ENCODE results near the gene LBHD2.
A peak's percentile ranks its signal among the peaks of the same experiment; 100 is the strongest.
"Not testable (repeated sequence)": the region's sequence is repeated elsewhere in the genome, so short reads cannot be mapped to it uniquely, and the experiment has no call there.

The LBHD2 gene

GRCh38 chr14:103084021-103084919, at the start of gene LBHD2:
Gene LBHD2, plus strand, starts transcription at chr14:103084210. Its CDS starts 1,803 bp downstream, at chr14:103086013.
- H3K9me3 Mint-ChIP-seq, result no peaks in the 10 kb centered on the region
- no peak within 1 kb of the TSS for H3K4me3 Mint-ChIP-seq
- DNase-seq (no peak), ATAC-seq (no peak)
- H3K27ac Mint-ChIP-seq, result no peak within 1 kb of the TSS
- H3K27me3 Mint-ChIP-seq, result peaks cover 15% of the 10 kb centered on the region
- no peaks in the 10 kb centered on the region for H3K4me1 Mint-ChIP-seq
- no peaks in the 10 kb centered on the region for H3K36me3 Mint-ChIP-seq (ENCODE audit: low read depth)

GRCh38 chr14:103041464-103041863, 42.5 kb upstream of the LBHD2 start:
- no peak overlapping the region for H3K27ac Mint-ChIP-seq

GRCh38 chr14:103043257-103044015, 40.6 kb upstream of the LBHD2 start:
- no peaks in the 10 kb centered on the region for H3K36me3 Mint-ChIP-seq (ENCODE audit: low read depth)

More at GRCh38 chr14:103041464-103041863, 42.5 kb upstream of the LBHD2 start:
- Mint-ChIP-seq H3K9me3 (no peaks in the 10 kb centered on the region), H3K27me3 (peaks cover 21% of the 10 kb centered on the region), H3K36me3 (ENCODE audit: low read depth) (no peaks in the 10 kb centered on the region), H3K4me3 (no peak overlapping the region), H3K4me1 (peaks cover 8% of the 10 kb centered on the region)
- ATAC-seq (no peak), DNase-seq (no peak)

GRCh38 chr14:103045371-103045869, 38.6 kb upstream of the LBHD2 start:
- Mint-ChIP-seq H3K36me3 (ENCODE audit: low read depth) (no peaks in the 10 kb centered on the region), H3K4me3 (peak overlapping the region; percentile 32), H3K27me3 (peaks cover 21% of the 10 kb centered on the region), H3K9me3 (no peaks in the 10 kb centered on the region), H3K27ac (no peak overlapping the region), H3K4me1 (peaks cover 8% of the 10 kb centered on the region)
- ATAC-seq, result no peak
- no peak for DNase-seq

More at GRCh38 chr14:103043257-103044015, 40.6 kb upstream of the LBHD2 start:
- H3K27ac Mint-ChIP-seq, result no peak overlapping the region
- peaks cover 8% of the 10 kb centered on the region for H3K4me1 Mint-ChIP-seq
- ATAC-seq, result no peak
- peaks cover 21% of the 10 kb centered on the region for H3K27me3 Mint-ChIP-seq
- H3K4me3 Mint-ChIP-seq, result no peak overlapping the region
- DNase-seq, result no peak
- no peaks in the 10 kb centered on the region for H3K9me3 Mint-ChIP-seq

GRCh38 chr14:103047453-103047852, 36.6 kb upstream of the LBHD2 start:
- H3K4me3 Mint-ChIP-seq; ATAC-seq; H3K27ac Mint-ChIP-seq; H3K9me3 Mint-ChIP-seq; H3K4me1 Mint-ChIP-seq; DNase-seq; H3K36me3 Mint-ChIP-seq (ENCODE audit: low read depth): not testable (repeated sequence)
- H3K27me3 Mint-ChIP-seq, result peaks cover 21% of the 10 kb centered on the region

- ATAC-seq (no peak), DNase-seq (no peak)
- H3K9me3 Mint-ChIP-seq, result no peaks in the 10 kb centered on the region
- H3K27me3 Mint-ChIP-seq, result peaks cover 13% of the 10 kb centered on the region
- no peak overlapping the region for H3K4me3 Mint-ChIP-seq
- H3K4me1 Mint-ChIP-seq, result peaks cover 5% of the 10 kb centered on the region
- no peak overlapping the region for H3K27ac Mint-ChIP-seq
- no peaks in the 10 kb centered on the region for H3K36me3 Mint-ChIP-seq (ENCODE audit: low read depth)
Observed at GRCh38 chr14:103050935-103051334, 33.1 kb upstream of the LBHD2 start.

GRCh38 chr14:103052407-103052806, 31.6 kb upstream of the LBHD2 start:
- no peak overlapping the region for H3K27ac Mint-ChIP-seq
- ATAC-seq, result no peak
- no peaks in the 10 kb centered on the region for H3K36me3 Mint-ChIP-seq (ENCODE audit: low read depth)
- H3K4me3 Mint-ChIP-seq, result no peak overlapping the region
- no peak for DNase-seq
- H3K27me3 Mint-ChIP-seq, result peaks cover 14% of the 10 kb centered on the region
- no peaks in the 10 kb centered on the region for H3K9me3 Mint-ChIP-seq
- H3K4me1 Mint-ChIP-seq, result peaks cover 9% of the 10 kb centered on the region

GRCh38 chr14:103055695-103056094, 28.3 kb upstream of the LBHD2 start:
- Mint-ChIP-seq H3K4me1 (peaks cover 13% of the 10 kb centered on the region), H3K4me3 (peak overlapping the region; percentile 45), H3K36me3 (ENCODE audit: low read depth) (no peaks in the 10 kb centered on the region), H3K27me3 (peaks cover 31% of the 10 kb centered on the region), H3K27ac (no peak overlapping the region), H3K9me3 (no peaks in the 10 kb centered on the region)
- DNase-seq, result no peak
- no peak for ATAC-seq

- H3K4me3 Mint-ChIP-seq, result peak overlapping the region; percentile 45
- no peak for ATAC-seq
- H3K36me3 Mint-ChIP-seq (ENCODE audit: low read depth), result no peaks in the 10 kb centered on the region
- peaks cover 13% of the 10 kb centered on the region for H3K4me1 Mint-ChIP-seq
- no peak for DNase-seq
- H3K9me3 Mint-ChIP-seq, result no peaks in the 10 kb centered on the region
- H3K27ac Mint-ChIP-seq, result no peak overlapping the region
- peaks cover 31% of the 10 kb centered on the region for H3K27me3 Mint-ChIP-seq
Observed at GRCh38 chr14:103056322-103057027, 27.5 kb upstream of the LBHD2 start.

GRCh38 chr14:103057028-103057371, 27.0 kb upstream of the LBHD2 start:
- Mint-ChIP-seq H3K4me1 (peaks cover 13% of the 10 kb centered on the region), H3K4me3 (no peak overlapping the region), H3K36me3 (ENCODE audit: low read depth) (no peaks in the 10 kb centered on the region), H3K9me3 (no peaks in the 10 kb centered on the region), H3K27ac (no peak overlapping the region), H3K27me3 (peaks cover 31% of the 10 kb centered on the region)
- ATAC-seq (peak; percentile 5), DNase-seq (no peak)

- DNase-seq (peak; percentile 53), ATAC-seq (peak; percentile 87)
- H3K27me3 Mint-ChIP-seq, result peaks cover 34% of the 10 kb centered on the region
- no peaks in the 10 kb centered on the region for H3K36me3 Mint-ChIP-seq (ENCODE audit: low read depth)
- peaks cover 13% of the 10 kb centered on the region for H3K4me1 Mint-ChIP-seq
- no peak within 1 kb of the TSS for H3K27ac Mint-ChIP-seq
- H3K4me3 Mint-ChIP-seq, result peak within 1 kb of the TSS; percentile 45
- H3K9me3 Mint-ChIP-seq, result no peaks in the 10 kb centered on the region
Observed at GRCh38 chr14:103057372-103058163, 26.4 kb upstream of the LBHD2 start, which contains the start of gene CDC42BPB. Gene CDC42BPB, minus strand, starts transcription at chr14:103057549. Its CDS starts 376 bp downstream, at chr14:103057173.

GRCh38 chr14:103058164-103059055, 25.6 kb upstream of the LBHD2 start:
- H3K27ac Mint-ChIP-seq, result no peak overlapping the region
- H3K9me3 Mint-ChIP-seq, result no peaks in the 10 kb centered on the region
- H3K27me3 Mint-ChIP-seq, result peaks cover 36% of the 10 kb centered on the region
- peak; percentile 5 for ATAC-seq
- no peak for DNase-seq
- H3K4me3 Mint-ChIP-seq, result peak overlapping the region; percentile 40
- peaks cover 13% of the 10 kb centered on the region for H3K4me1 Mint-ChIP-seq
- H3K36me3 Mint-ChIP-seq (ENCODE audit: low read depth), result no peaks in the 10 kb centered on the region

- Mint-ChIP-seq H3K4me1 (peaks cover 13% of the 10 kb centered on the region), H3K4me3 (no peak overlapping the region), H3K36me3 (ENCODE audit: low read depth) (no peaks in the 10 kb centered on the region), H3K27me3 (peaks cover 41% of the 10 kb centered on the region), H3K9me3 (no peaks in the 10 kb centered on the region), H3K27ac (no peak overlapping the region)
- DNase-seq, result no peak
- no peak for ATAC-seq
Observed at GRCh38 chr14:103059556-103059955, 24.5 kb upstream of the LBHD2 start.

Measured in activated naive CD8-positive, alpha-beta T cell treated with anti-CD3 and anti-CD28 coated beads, Interleukin-2, amount 50 U/mL, for 24 hours (primary cell).